Stimulated activated naive CD4-positive, alpha-beta T cell treated with Interleukin-2 at 50 U/mL for 16 hours (primary cell): ENCODE results near the gene CEP250.
"Not testable (repeated sequence)": the region's sequence is repeated elsewhere in the genome, so short reads cannot be mapped to it uniquely, and the experiment has no call there.

ENCODE experiments used
- DNase-seq: peaks from one replicate; lab custom pipeline; 2025; lab: John Stamatoyannopoulos, UW

The CEP250 gene

GRCh38 chr20:35454881-35455609, at the start of gene CEP250:
Gene CEP250, plus strand, starts transcription at chr20:35455598. Its CDS starts 6,770 bp downstream, at chr20:35462368.
- DNase-seq, result peak; percentile 89

- DNase-seq, result no peak
Observed at GRCh38 chr20:35405775-35406174, 49.6 kb upstream of the CEP250 start.

- no peak for DNase-seq
Observed at GRCh38 chr20:35408270-35408669, 47.1 kb upstream of the CEP250 start.

GRCh38 chr20:35409542-35409941, 45.9 kb upstream of the CEP250 start:
- no peak for DNase-seq

GRCh38 chr20:35410613-35411012, 44.8 kb upstream of the CEP250 start:
- DNase-seq, result no peak

- DNase-seq, result no peak
Observed at GRCh38 chr20:35421322-35421721, 34.1 kb upstream of the CEP250 start.

- DNase-seq, result no peak
Observed at GRCh38 chr20:35431621-35432429, 23.6 kb upstream of the CEP250 start.

- DNase-seq, result no peak
Observed at GRCh38 chr20:35432430-35432735, 23.0 kb upstream of the CEP250 start.

GRCh38 chr20:35433337-35433736, 22.1 kb upstream of the CEP250 start:
- DNase-seq, result no peak

GRCh38 chr20:35434085-35435005, 21.1 kb upstream of the CEP250 start:
- no peak for DNase-seq

- no peak for DNase-seq
Observed at GRCh38 chr20:35436177-35436573, 19.2 kb upstream of the CEP250 start.

GRCh38 chr20:35437599-35437998, 17.8 kb upstream of the CEP250 start:
- DNase-seq, result no peak

- no peak for DNase-seq
Observed at GRCh38 chr20:35443003-35443402, 12.4 kb upstream of the CEP250 start.

- no peak for DNase-seq
Observed at GRCh38 chr20:35444226-35444625, 11.2 kb upstream of the CEP250 start.

GRCh38 chr20:35446356-35447078, 8.9 kb upstream of the CEP250 start:
- DNase-seq, result no peak

GRCh38 chr20:35447082-35447789, 8.2 kb upstream of the CEP250 start:
- peak; percentile 82 for DNase-seq

GRCh38 chr20:35448788-35449373, 6.5 kb upstream of the CEP250 start:
- DNase-seq, result no peak

- DNase-seq, result not testable (repeated sequence)
Observed at GRCh38 chr20:35449855-35450254, 5.5 kb upstream of the CEP250 start.

GRCh38 chr20:35451295-35451694, 4.1 kb upstream of the CEP250 start:
- DNase-seq, result no peak

GRCh38 chr20:35453647-35454046, 1.8 kb upstream of the CEP250 start:
- no peak for DNase-seq

GRCh38 chr20:35456700-35457099, 1.3 kb downstream of the CEP250 start:
- DNase-seq, result not testable (repeated sequence)
